ENCODE measurements around the gene CRTC1. TPM values are rescaled to one million over a fixed set of nuclear protein-coding genes. Genes with fewer than 3 reads are reported as not detected.

The CRTC1 gene
- total RNA-seq, 1 experiment from 2014 or later, result 3.7 TPM

- Histone ChIP-seq H3K79me2 (ENCODE audit: low read length) (no peaks in the 10 kb centered on the region), H3K4me3 (ENCODE audit: low read length) (no peak overlapping the region), H3K27me3 (ENCODE audit: low read length) (no peaks in the 10 kb centered on the region), H3K9me2 (replicated peaks; ENCODE audit: insufficient read depth, low read length) (no peaks in the 10 kb centered on the region), H4K20me1 (ENCODE audit: insufficient read depth, low read depth, low read length) (no peaks in the 10 kb centered on the region), H3K9me3 (ENCODE audit: low read length) (no peaks in the 10 kb centered on the region), H3K4me1 (ENCODE audit: low read length) (no peaks in the 10 kb centered on the region), H3K4me2 (ENCODE audit: low read depth, low read length, poor library complexity, severe bottlenecking) (no peak overlapping the region), H2AFZ (ENCODE audit: low read length) (no peak overlapping the region), H3K9ac (ENCODE audit: low read length) (no peak overlapping the region), H3K36me3 (ENCODE audit: insufficient read depth, low read length) (no peaks in the 10 kb centered on the region), H3K27ac (ENCODE audit: low read length) (no peak overlapping the region)
- DNase-seq, result no peak
Measured at GRCh38 chr19:18763674-18764590, 80.5 kb downstream of the CRTC1 start.

- Histone ChIP-seq H3K79me2 (ENCODE audit: low read length) (no peaks in the 10 kb centered on the region), H3K9me2 (replicated peaks; ENCODE audit: insufficient read depth, low read length) (no peaks in the 10 kb centered on the region), H3K27ac (ENCODE audit: low read length) (no peak overlapping the region), H2AFZ (ENCODE audit: low read length) (no peak overlapping the region), H3K4me3 (ENCODE audit: low read length) (no peak overlapping the region), H3K27me3 (ENCODE audit: low read length) (no peaks in the 10 kb centered on the region), H3K36me3 (ENCODE audit: insufficient read depth, low read length) (no peaks in the 10 kb centered on the region), H3K4me1 (ENCODE audit: low read length) (no peaks in the 10 kb centered on the region), H3K4me2 (ENCODE audit: low read depth, low read length, poor library complexity, severe bottlenecking) (no peak overlapping the region), H3K9ac (ENCODE audit: low read length) (no peak overlapping the region), H4K20me1 (ENCODE audit: insufficient read depth, low read depth, low read length) (0 out of 2 replicates have a peak, but pooled peaks cover 4% of the 10 kb centered on the region), H3K9me3 (ENCODE audit: low read length) (no peaks in the 10 kb centered on the region)
- DNase-seq, result no peak
Measured at GRCh38 chr19:18764591-18765051, 81.1 kb downstream of the CRTC1 start.

GRCh38 chr19:18765224-18765623 is 81.7 kb downstream of the CRTC1 start:
- H3K4me1 ChIP-seq (ENCODE audit: low read length), result no peaks in the 10 kb centered on the region
- H3K27ac ChIP-seq (ENCODE audit: low read length), result no peak overlapping the region
- no peak overlapping the region for H3K4me3 ChIP-seq (ENCODE audit: low read length)
- no peak overlapping the region for H2AFZ ChIP-seq (ENCODE audit: low read length)
- H3K9me2 ChIP-seq (replicated peaks; ENCODE audit: insufficient read depth, low read length), result no peaks in the 10 kb centered on the region
- H3K36me3 ChIP-seq (ENCODE audit: insufficient read depth, low read length), result no peaks in the 10 kb centered on the region
- no peaks in the 10 kb centered on the region for H3K79me2 ChIP-seq (ENCODE audit: low read length)
- no peak overlapping the region for H3K9ac ChIP-seq (ENCODE audit: low read length)
- 0 out of 2 replicates have a peak, but pooled peaks cover 4% of the 10 kb centered on the region for H4K20me1 ChIP-seq (ENCODE audit: insufficient read depth, low read depth, low read length)
- H3K9me3 ChIP-seq (ENCODE audit: low read length), result no peaks in the 10 kb centered on the region
- no peak for DNase-seq
- H3K27me3 ChIP-seq (ENCODE audit: low read length), result no peaks in the 10 kb centered on the region
- H3K4me2 ChIP-seq (ENCODE audit: low read depth, low read length, poor library complexity, severe bottlenecking), result no peak overlapping the region

- H3K79me2 ChIP-seq (ENCODE audit: low read length), result no peaks in the 10 kb centered on the region
- no peak overlapping the region for H3K27ac ChIP-seq (ENCODE audit: low read length)
- no peaks in the 10 kb centered on the region for H3K4me1 ChIP-seq (ENCODE audit: low read length)
- DNase-seq, result no peak
- H3K4me3 ChIP-seq (ENCODE audit: low read length), result no peak overlapping the region
- no peak overlapping the region for H3K9ac ChIP-seq (ENCODE audit: low read length)
- no peaks in the 10 kb centered on the region for H3K36me3 ChIP-seq (ENCODE audit: insufficient read depth, low read length)
- H3K4me2 ChIP-seq (ENCODE audit: low read depth, low read length, poor library complexity, severe bottlenecking), result no peak overlapping the region
- no peaks in the 10 kb centered on the region for H3K9me3 ChIP-seq (ENCODE audit: low read length)
- H3K9me2 ChIP-seq (replicated peaks; ENCODE audit: insufficient read depth, low read length), result no peaks in the 10 kb centered on the region
- no peaks in the 10 kb centered on the region for H3K27me3 ChIP-seq (ENCODE audit: low read length)
- peaks cover 12% of the 10 kb centered on the region; the same call in 1 of the 2 replicates for H4K20me1 ChIP-seq (ENCODE audit: insufficient read depth, low read depth, low read length)
- H2AFZ ChIP-seq (ENCODE audit: low read length), result no peak overlapping the region
Measured at GRCh38 chr19:18768046-18768771, 84.7 kb downstream of the CRTC1 start.

- Histone ChIP-seq H3K4me1 (ENCODE audit: low read length) (no peaks in the 10 kb centered on the region), H3K27ac (ENCODE audit: low read length) (no peak overlapping the region), H3K4me3 (ENCODE audit: low read length) (no peak overlapping the region), H3K36me3 (ENCODE audit: insufficient read depth, low read length) (no peaks in the 10 kb centered on the region), H3K9me3 (ENCODE audit: low read length) (no peaks in the 10 kb centered on the region), H3K79me2 (ENCODE audit: low read length) (no peaks in the 10 kb centered on the region), H3K4me2 (ENCODE audit: low read depth, low read length, poor library complexity, severe bottlenecking) (no peak overlapping the region), H3K27me3 (ENCODE audit: low read length) (no peaks in the 10 kb centered on the region), H4K20me1 (ENCODE audit: insufficient read depth, low read depth, low read length) (peaks cover 12% of the 10 kb centered on the region; the same call in 1 of the 2 replicates), H3K9me2 (replicated peaks; ENCODE audit: insufficient read depth, low read length) (no peaks in the 10 kb centered on the region), H2AFZ (ENCODE audit: low read length) (no peak overlapping the region), H3K9ac (ENCODE audit: low read length) (no peak overlapping the region)
- no peak for DNase-seq
Measured at GRCh38 chr19:18768997-18769891, 85.8 kb downstream of the CRTC1 start.

GRCh38 chr19:18769989-18770528 is 86.6 kb downstream of the CRTC1 start:
- no peaks in the 10 kb centered on the region for H3K9me2 ChIP-seq (replicated peaks; ENCODE audit: insufficient read depth, low read length)
- no peak overlapping the region for H3K4me2 ChIP-seq (ENCODE audit: low read depth, low read length, poor library complexity, severe bottlenecking)

GRCh38 chr19:18770663-18771327 is 87.3 kb downstream of the CRTC1 start:
- Histone ChIP-seq H3K36me3 (ENCODE audit: insufficient read depth, low read length) (no peaks in the 10 kb centered on the region), H3K4me2 (ENCODE audit: low read depth, low read length, poor library complexity, severe bottlenecking) (no peak overlapping the region), H3K27me3 (ENCODE audit: low read length) (no peaks in the 10 kb centered on the region), H3K9me3 (ENCODE audit: low read length) (no peaks in the 10 kb centered on the region), H2AFZ (ENCODE audit: low read length) (no peak overlapping the region), H3K4me3 (ENCODE audit: low read length) (no peak overlapping the region), H3K4me1 (ENCODE audit: low read length) (no peaks in the 10 kb centered on the region), H3K27ac (ENCODE audit: low read length) (no peak overlapping the region), H3K9ac (ENCODE audit: low read length) (no peak overlapping the region), H4K20me1 (ENCODE audit: insufficient read depth, low read depth, low read length) (peaks cover 12% of the 10 kb centered on the region; the same call in 1 of the 2 replicates), H3K9me2 (replicated peaks; ENCODE audit: insufficient read depth, low read length) (no peaks in the 10 kb centered on the region), H3K79me2 (ENCODE audit: low read length) (no peaks in the 10 kb centered on the region)
- DNase-seq, result no peak

More at GRCh38 chr19:18769989-18770528, 86.6 kb downstream of the CRTC1 start:
- H3K4me1 ChIP-seq (ENCODE audit: low read length), result no peaks in the 10 kb centered on the region
- no peak overlapping the region for H2AFZ ChIP-seq (ENCODE audit: low read length)
- no peaks in the 10 kb centered on the region for H3K79me2 ChIP-seq (ENCODE audit: low read length)
- H4K20me1 ChIP-seq (ENCODE audit: insufficient read depth, low read depth, low read length), result peaks cover 12% of the 10 kb centered on the region; the same call in 1 of the 2 replicates
- H3K4me3 ChIP-seq (ENCODE audit: low read length), result no peak overlapping the region
- H3K36me3 ChIP-seq (ENCODE audit: insufficient read depth, low read length), result no peaks in the 10 kb centered on the region
- no peaks in the 10 kb centered on the region for H3K9me3 ChIP-seq (ENCODE audit: low read length)
- no peak overlapping the region for H3K27ac ChIP-seq (ENCODE audit: low read length)
- H3K27me3 ChIP-seq (ENCODE audit: low read length), result no peaks in the 10 kb centered on the region
- no peak for DNase-seq
- H3K9ac ChIP-seq (ENCODE audit: low read length), result no peak overlapping the region

Measured in Karpas-422 (cell line).